ENCODE measurements around the gene CD81.
A peak's percentile ranks its signal among the peaks of the same experiment; 100 is the strongest.

The CD81 gene

DNA sequence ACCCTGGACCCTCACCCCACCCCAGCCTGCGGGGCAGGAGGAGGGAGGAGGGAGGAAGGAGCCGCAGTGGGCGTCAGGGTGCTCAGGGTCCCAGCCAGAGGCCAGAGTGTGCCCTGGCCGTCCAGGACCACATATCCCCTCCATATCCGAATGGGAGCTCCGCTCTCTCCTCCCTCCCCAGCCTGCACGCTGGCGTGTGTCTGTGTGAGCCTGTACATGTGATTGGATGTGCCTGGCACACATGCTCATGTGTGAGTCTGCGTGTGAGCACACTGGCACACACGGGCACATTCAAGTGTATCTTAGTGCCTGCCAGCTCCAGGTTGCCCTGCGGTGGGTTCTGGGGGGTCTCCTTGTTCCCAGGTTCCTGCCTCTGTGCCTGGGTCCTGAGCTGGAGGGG lies 31.6 kb downstream of the CD81 start:
- DNase-seq, result no peak

DNA sequence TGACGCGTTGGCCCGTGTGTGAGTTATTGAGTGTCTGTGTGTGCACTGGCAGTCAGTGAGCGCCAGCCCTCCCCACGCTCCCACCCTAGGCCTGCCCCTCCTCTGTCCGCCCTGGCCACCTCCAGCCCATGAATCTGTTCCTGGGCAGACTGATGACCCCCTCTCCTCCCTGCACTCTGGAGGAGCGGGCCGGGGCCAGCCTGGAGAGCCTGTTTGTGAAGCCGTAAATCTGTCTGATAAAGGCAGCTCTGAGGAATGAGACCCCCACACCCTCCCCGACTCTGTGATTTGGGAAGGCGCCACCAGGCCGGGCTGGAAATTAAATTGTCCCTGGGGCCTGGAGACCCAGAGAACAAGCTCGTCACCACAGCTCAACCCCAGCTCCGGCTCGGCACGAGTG lies 32.0 kb downstream of the CD81 start:
- no peak for DNase-seq

DNA sequence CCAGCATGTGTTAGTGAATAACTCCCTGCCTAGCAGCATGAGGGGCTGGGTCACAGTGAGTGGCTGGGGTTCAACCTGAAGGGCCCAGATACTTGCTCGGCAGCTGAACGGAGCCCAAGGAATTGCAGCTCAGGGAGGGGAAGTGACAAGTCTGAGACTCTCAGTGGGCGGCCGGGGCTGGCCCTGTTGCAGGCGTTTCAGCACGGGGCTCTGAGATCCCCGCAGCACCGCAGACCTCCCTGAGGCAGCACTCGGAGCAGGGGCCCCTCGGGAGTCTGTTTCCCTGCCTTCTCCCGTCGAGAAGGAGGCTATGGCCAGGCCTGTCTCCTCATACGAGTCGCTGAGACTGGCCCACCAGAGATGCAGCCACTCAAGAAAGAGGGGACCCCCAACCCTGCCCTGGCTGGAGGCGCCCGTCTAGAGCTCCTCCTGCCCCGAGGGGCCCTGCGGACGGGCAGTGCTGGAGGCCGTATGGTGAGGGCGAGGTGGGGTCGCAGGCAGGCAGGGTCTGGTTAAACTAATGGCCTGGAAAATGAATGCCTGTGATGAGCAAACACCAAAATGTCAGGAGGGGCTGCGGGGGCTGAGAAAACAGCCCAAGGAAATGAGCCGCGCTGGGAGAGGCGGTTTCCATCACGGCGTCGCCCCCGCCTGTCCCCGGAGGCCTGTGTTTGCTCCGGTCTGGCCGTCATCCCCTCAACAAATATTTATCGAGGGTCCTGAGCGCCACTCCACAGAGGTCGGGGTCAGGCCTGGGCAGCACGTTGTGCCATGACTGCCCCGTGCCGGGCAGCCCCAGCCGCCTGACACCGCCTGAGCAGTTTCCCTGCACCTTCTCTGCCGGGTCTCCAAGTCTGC lies 32.7 kb downstream of the CD81 start:
- DNase-seq, result no peak

DNA sequence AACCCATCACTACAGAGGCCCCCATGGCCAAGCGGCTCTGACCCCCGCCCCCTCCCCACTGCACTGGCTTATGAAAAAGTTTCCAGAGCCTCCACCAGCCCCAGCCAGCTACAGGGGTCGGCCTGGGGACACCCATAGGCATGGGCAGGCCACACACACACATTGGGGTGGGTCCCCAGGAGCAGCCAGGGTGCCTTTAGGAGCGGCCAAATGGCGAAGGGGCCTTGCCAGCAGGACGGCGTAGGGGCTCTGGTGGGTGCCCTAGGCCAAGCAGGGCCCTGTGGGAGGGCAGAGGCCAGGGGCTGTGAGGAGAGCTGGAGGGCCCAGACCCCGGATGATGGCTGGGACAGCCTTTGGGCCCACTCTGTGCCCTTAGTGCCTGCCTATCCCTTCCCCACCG lies 33.5 kb downstream of the CD81 start:
- no peak for DNase-seq

DNA sequence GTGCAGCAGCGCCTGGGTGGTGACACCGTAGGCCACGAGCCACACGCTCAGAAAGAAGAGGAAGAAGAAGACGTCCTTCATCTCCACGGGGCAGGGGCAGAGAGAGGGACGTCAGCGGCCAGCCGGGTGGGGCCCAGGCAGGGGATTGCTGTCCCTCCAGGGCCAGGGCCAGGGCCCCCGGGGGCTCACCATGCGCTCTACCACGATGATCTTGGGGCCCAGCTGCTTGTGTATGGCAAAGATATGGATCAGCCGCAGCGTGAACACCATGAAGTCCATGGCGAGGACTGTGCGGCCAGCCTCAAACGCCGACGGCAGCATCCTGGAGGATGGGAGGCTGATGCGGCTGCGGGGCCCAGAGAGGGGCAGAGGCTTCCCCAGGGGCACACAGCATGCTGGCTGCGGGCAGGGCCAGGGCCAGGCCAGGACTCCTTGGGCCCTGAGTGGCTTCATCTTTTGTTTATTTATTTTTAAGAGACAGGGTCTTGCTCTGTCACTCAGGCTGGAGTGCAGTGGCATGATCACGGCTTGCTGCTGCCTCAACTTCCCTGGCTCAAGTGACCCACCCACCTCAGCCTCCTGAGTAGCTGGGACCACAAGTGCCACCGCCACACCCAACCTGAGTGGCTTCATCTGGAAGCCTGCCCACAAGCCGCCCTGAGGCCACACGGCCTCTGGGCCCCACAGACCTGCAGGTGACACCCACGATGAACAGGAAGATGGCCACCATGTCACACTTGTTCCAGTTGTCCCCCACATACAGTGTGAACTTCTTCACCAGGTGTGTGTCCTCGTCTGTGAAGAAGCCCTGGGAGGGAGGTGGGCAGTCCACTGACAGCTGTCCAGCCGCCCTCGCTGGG lies 34.6 kb downstream of the CD81 start:
- no peak for DNase-seq

DNA sequence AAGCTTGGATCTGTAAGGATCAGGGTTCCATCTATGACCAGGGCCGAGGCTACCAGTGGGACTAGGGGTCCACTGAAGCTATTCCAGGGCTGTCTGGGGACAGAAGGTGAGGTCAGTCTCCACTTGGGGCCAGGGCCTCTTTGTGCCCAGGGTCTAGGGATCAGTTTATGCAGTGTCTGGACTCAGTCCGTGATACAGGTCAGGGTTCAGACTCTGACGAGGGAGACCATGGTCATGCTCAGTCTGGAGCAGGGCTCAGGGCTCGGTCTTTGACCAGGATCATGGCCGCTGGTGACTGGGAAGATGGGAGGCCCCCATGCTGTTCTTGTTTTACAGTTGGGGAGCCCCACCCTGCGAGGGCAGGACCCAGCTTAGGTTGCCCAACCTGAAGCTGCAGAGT lies 35.2 kb downstream of the CD81 start:
- no peak for DNase-seq

DNA sequence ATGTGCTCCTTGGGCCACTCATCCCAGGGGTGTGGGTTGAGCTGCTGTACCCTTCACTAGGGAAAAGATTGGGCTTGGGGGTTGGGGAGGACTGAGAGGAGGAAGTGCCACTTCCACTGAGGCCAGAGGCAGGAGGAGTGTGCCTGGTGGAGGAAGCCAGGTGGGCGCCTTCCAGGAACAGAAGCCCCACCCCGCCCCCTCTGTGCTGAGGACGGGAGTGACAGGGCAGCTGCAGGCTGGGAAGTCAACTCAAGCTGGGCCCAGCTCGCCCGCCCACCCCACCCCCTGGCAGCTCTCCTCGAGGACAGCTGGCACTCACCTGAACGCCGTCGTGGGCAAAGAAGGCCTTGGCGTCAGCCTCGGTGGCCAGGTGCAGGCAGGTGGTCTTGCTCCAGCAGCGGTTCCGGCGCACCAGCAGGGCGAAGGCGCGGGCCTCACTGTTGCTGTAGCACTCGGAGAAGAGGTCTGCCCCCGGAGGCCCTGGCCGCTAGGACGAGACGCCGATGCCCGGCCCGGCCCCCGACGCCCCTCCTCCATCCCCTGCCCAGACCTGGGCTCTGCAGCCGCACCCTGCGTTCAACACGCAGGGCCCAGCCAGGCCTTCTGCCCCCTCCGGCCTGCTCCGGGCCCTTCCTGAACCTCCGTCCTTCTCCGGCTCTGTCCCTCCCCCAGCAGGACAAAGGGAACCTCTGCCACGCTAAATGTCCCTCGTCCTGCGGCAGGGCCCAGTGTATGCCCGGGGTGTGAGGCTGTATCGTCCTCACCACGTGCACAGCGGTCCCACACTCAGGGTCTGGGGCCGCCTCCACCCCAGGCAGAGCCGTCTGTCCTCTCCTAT lies 36.9 kb downstream of the CD81 start:
- DNase-seq, result no peak

DNA sequence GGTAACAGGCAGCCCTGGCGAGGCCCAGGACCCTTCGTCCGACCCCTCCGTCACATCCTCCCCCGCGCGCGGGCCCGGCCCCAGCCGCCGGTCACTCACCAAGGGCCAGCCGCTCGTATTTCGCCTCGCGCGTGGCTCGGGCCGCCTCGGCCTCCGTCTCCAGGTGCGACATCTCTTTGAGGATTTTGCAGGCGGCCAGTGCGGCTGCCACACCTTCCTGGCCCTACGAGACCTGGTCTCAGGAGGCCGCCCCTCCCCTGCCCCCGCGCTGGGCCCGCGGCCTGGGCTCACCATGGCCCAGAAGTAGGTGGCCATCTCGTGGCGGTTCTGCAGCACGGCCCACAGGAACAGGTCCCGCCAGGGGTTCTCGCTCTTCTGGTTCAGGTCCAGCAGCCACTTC lies 37.5 kb downstream of the CD81 start:
- no peak for DNase-seq

DNA sequence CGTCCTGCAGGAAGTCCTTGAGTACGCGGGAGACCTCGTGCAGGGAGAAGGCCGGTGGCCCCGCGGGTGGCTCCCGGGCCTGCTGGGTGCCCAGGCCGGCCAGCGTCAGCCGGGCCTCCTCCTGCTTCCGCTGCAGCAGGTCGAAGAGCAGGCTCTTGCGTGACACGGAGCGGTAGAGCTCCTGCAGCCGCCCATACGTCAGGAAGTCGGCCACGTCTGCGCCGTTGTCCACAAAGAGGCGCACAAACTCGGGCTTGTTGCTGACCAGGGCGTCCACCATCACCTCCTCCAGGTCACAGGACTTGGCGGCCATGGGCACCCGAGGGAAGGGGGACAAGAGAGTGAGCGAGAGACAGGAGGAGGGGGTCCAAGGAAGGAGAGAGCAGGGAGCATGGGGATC lies 38.1 kb downstream of the CD81 start:
- DNase-seq, result no peak

DNA sequence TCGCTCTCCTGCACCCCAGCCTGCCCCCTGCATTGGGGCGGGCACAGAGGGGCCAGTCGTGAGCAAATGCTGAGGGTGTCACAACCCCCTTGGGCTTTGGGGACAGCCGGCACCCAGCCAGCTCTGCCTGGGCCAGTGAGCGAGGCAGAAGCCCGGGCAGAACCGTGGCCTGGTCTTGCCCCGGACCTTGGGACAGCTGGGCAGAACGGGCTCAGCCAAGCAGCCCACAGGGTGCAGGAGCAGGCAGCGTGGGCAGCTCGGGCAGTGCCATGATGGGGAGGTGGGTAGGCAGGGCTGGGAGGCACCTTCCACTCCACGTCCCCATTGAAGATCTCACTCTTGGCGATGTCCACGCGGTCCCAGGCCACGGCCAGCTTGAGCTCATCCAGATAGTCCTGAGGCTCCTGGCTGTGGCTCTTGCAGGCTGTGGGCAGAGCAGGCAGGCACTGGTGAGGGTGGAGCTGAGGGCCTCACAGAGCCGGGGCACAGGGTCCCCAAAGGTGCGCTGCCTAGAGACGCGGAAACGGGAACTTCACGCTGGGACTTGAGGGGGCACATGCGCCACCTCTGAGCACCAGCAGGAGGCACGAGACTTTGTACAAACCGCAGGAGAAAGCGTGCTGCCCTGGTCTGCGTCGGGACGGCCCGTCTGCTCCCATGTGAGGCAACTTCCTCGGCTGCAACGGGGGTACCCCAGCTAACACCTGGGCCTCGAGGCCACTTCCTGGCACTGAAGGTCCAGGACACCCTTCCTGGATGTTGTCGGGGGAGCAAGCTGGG lies 38.7 kb downstream of the CD81 start:
- no peak for DNase-seq

DNA sequence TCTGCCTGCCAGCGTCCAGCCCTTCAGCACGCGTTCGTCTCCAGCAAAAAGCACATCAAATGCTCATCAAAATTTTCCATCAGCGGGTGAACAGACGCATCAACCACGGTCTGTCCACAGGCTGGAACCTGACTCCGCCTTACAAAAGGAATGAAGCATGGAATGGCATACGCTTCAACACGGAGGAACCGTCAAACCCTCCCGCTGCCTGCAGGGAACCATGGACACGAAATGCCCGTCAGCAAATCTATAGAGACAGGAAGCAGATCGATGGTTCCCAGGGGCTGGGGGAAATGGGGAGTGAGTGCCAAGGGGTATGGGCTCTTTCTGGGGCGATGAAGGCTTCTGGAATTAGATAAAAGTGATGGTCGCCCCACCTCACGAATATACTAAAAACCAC lies 39.7 kb downstream of the CD81 start:
- DNase-seq, result no peak

DNA sequence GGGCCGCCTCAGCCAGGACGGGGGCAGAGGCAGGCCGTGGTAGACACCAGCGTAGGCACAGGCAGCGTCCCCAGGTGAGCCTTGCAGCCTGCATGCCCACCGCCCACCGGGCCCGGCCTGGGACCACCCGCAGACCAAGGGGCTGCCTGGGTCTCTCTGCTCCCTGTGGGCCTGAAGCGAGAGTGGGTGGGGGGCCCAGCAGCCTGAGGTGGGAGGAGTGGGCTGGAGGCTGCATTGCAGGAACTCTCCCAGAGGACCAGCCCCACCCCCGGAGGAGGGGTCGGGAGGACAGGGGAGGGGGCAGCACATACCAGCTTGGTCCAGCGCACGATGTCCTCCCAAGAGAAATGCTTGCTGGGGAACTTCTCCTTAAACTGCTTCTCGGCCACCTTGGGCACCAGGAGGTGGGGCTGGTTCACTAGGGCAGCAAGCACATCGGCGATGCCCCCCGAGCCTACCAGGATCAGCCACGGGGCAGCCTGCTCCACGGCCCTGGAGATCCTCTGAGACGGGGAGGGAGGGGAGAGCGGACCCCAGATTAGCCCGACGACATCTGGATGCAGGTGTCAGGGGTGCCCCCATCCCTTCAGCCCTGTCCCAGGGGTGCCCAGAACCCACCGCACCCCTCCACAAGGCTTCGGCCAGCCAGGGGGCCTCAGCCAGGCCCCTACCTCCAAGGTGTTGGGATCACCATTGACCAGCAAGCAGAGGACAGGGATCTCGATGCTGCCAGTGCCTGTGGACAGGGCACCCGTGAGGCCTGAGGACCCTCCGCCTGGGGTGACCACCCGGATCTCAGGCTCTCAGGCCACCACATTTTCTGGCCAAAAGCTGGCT lies 41.0 kb downstream of the CD81 start:
- no peak for DNase-seq

DNA sequence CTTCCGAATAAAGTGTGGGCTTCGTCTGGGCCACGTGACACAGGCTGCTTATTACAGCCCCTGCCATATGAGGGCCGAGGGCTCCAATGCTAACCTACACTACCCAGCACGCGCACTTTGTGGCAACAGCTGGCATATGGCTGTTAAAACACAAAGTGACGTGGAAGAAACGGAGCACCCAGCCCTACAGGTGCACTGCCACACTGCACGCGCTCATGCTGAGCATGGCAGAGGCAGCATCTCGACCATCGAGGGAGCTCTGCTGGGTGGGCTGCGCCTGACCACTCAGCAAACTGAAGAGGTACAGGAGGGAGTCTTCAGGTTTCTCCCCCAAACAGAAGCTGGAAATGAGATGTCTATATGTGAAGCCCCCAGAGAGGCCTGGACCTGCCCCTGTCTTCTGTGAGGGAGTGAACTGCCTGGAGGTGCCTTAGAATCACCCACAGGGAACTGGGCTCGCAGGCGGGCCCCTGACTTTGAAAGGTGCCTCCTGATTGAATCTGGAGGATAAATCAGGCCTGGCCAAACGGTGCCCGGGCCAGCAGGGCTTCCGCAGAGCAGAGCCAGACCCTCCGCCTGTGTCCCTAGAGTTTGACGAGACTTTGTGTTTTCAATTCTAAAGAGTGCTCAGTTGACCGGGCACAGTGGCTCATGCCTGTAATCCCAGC lies 41.7 kb downstream of the CD81 start:
- DNase-seq, result no peak

DNA sequence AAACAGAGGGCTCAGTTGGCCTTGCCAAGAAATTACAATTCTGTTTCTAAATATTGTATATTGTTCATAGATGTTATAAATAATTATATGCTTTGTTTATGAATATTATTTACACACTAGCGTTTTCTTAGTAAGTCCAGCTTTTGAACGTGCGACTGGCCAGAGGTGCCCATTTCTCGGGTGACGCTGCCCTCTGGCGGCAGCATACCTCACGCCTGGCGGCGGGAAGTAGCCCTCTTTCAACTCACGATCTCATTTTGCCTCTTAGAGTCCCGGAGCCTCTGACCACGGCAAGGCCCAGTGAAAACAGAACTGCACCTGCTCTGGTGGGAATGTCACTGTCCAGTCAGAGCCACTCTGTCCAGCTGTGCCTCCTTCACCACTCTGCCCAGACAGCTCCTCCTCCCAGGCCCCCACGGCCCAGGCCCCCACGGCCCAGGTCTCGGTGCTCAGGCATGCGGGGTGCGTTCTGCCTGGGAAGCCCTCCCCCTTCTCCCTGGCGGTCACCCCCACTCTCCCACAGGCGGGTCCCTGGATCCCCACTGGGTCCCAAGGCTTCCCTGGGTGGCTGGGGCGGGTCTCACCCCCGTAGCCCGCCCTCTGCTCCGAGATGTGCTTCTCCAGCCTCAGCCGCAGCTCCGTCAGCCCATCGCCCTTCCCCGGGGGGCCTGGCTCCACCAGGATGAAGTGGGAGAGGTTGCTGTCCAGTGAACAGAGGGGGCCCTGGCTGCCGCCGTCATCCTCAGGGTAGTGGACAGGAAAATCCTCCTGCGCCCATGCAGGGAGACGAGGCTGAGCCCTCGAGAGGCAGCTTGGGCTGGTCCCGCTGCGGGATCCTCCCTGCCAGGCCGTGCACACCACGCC lies 42.8 kb downstream of the CD81 start:
- peak; percentile 29 for DNase-seq

DNA sequence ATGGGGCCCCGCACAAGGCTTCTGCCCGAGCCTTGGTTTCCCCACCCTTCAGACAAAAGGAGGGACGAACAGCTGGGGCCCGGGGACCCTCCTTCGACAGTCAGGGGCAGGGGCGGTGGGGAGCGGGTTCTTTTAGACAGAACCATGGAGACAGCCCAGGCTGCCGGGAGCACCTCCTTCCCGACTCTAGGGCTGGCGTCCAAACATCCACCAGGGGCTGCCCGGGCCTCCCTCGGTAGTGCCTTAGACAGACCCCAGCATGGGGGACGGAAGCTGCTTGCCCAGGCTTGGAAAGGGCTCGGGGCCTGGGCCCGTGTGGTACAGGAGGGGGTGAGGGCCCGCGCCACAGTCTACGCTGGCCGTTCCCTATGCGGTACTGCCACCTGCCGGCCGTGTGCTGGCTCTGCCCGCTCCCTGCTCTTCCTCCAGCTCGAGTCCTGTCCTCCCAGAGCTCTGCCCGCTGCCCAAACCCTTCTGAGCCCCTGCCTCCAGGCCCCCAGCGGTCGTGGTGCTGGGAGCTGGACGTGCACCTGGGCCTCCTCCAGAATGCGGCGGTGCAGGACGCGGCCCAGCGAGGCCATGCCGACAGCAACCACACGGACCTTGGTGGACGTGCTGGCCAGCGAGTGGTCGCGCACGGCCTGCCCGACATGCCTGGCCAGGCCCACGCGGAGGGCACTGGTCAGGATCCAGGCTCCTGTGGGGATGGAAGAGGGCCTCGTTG lies 43.6 kb downstream of the CD81 start:
- peak; percentile 26 for DNase-seq

DNA sequence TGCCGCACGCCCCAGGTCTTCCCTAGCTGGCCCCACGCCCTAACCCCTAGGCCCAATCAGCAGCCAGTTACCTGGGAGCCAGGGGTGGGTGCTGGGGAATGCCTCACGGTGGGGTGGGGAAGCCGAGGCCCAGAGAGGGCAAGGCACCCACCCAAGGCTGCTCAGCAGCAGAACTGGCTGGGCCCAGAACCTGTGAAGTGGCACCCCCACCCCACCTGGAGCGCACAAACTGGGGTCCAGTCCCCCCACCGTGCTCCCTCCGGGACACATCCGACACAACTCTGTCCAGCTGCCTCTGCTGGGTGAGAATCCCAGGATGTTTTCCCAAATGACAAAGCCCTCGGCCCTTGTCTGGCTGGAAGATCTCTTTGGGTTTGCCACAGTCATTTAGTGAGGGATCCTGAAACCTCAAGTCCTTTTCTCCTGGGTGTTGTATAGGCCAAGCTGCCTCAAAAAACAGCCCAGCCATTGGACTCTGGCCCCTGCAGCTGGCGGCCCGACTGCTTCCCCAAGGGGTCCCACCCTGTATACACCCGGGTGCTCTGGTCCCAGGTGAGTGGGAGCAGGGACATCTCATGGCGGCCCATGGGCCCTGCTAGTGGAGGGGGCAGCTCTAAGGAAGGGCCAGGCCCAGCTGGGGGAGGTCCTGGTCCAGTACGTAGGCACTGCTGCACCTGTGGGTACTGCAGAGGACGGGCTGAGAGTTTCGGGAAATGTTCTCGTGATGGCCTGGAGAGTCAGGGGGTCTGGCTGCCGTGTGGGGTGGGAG lies 44.3 kb downstream of the CD81 start:
- no peak for DNase-seq

DNA sequence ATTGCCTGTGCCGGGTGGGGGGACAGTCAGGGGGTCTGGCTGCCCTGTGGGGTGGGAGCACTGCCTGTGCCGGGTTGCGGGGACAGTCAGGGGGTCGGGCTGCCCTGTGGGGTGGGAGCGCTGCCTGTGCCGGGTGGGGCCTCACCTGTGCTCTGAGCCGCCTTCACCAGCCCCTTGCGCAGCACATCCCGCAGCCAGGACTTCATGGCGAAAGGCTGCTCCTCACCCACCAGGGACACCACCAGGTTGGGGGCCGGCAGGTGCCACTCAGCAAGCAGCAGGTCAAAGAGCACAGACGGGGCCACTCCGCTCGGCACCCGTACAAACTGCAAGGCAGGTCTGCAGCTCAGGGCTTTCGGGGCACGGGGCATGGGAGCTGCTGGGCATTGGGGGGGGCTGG lies 44.9 kb downstream of the CD81 start:
- no peak for DNase-seq

DNA sequence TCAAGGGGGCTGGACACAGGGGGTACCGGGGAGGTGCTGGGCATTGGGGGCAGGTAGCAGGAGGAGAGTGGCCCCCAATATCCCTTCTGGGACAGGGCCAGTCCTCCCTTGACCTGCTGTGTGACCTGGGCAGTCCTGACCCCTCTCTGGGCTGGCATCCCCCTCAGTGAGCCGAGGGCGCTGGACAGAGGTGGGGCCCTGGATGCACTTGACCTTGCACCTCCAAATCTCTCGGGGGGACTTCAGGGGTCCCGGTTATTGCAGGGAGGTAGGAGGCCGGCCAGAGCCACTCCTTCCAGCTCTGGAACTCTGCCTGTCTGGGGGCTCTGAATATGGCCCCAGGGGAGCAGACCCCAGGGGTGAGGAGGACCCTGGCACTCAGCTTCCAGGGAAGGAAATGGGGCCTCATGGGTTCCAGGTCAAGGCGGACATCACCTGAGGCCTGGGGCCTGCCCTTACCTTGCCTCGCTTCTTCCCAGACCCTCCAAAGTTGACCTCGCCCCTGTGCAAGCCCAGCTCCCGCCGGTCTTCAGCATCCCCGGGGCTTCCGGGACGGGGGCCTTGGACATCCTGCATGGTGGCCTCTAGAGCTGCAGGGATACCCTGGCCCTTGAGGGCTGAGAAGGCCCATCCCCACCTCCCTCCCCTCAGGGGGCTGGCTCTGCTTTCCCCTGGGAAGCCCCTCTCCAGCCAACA lies 45.5 kb downstream of the CD81 start:
- DNase-seq, result no peak

Data from NCI-H2171 treated with DMSO at 0.1 percent for 48 hours (cell line).